BJ (cell line): Measurements from ENCODE around the gene TULP3. TPM values are rescaled to one million over a fixed set of nuclear protein-coding genes. Genes with fewer than 3 reads are reported as not detected.
A peak's percentile ranks its signal among the peaks of the same experiment; 100 is the strongest.

Source experiments
- CTCF ChIA-PET: fragments of 350-600 bp; formaldehyde crosslinking; extraction: SDS; loops from one replicate; lab custom pipeline; 2021; ENCODE audit warnings: antibody characterized with exemption, inconsistent platforms; lab: Yijun Ruan, JAX
- POLR2A ChIA-PET: fragments of 300-600 bp; sonication (Branson Sonifier 250); formaldehyde crosslinking; extraction: SDS; loops from one replicate; lab custom pipeline; 2021; ENCODE audit warnings: antibody characterized with exemption; lab: Charles Lee
- DNase-seq: peaks from one replicate; pipeline ENCODE4 v3.0.0-alpha.2; 2011; ENCODE audit warnings: low read depth
- H3K27me3 ChIP-seq: 2 replicates; pipeline ENCODE4 v1.6.0; 2011; ENCODE audit warnings: low read length; ENCODE audit not compliant: control insufficient read depth, insufficient read depth
- H3K36me3 ChIP-seq: 2 replicates; pipeline ENCODE4 v1.5.1; 2011; ENCODE audit warnings: low read length; ENCODE audit not compliant: control insufficient read depth, insufficient read depth
- H3K4me3 ChIP-seq: 2 replicates; pipeline ENCODE4 v1.5.1; 2011; ENCODE audit warnings: low read depth, mild to moderate bottlenecking, control low read depth, low read length
- polyA plus RNA-seq: library from polyadenylated mRNA; depleted of rRNA; stranded (reverse); fragments of >200 nt; gene quantifications from 2 replicates; pipeline ENCODE4 v1.2.3, GENCODE V29; 2011
- TF ChIP-seq, protein P1 (sequence below): IDR thresholded peaks from 2 replicates; pipeline ENCODE4 v1.5.1; 2011; ENCODE audit warnings: low read depth, mild to moderate bottlenecking, control low read depth, inconsistent platforms, low read length, moderate library complexity; ENCODE audit not compliant: insufficient read depth

The TULP3 gene
- polyA plus RNA-seq, 1 experiment, result 43.7 TPM

DNA sequence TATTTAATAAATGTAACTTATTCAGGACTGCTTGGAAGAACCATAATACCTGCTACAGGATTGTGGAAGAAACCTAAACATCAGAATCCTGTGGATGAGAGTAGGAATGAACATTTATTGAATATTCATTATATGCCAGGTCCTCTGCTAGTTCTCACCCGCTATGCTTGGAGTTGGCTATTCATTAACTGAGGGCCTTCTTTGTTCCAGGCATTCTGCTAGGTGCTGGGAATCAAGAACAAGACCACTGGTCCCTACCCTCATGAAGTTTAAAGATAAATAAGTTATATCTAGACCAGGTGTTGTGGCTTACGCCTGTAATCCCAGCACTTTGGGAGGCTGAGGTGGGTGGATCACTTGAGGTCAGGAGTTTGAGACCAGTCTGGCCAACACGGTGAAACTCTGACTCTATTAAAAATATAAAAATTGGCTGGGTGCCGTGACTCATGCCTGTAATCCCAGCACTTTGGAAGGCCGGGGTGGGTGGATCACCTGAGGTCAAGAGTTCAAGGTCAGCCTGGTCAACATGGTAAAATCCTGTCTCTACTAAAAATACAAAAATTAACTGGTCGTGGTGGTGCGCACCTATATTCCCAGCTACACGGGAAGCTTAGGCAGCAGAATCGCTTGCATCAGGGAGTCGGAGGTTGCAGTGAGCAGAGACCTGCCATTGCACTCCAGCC, 3.8 kb upstream of the TULP3 start:
- Histone ChIP-seq H3K27me3 (no peaks in the 10 kb centered on the region), H3K36me3 (peaks cover 2% of the 10 kb centered on the region; the same call in 1 of the 2 replicates), H3K4me3 (no peak overlapping the region)
- CTCF ChIA-PET, result interaction anchor here (1.4 to 1.9 kb wide), 2 partner anchors 12 to 58 kb away, joined by 3 to 6 read pairs; no protein-coding TSS in a partner anchor
- TF ChIP-seq, protein P1, sequence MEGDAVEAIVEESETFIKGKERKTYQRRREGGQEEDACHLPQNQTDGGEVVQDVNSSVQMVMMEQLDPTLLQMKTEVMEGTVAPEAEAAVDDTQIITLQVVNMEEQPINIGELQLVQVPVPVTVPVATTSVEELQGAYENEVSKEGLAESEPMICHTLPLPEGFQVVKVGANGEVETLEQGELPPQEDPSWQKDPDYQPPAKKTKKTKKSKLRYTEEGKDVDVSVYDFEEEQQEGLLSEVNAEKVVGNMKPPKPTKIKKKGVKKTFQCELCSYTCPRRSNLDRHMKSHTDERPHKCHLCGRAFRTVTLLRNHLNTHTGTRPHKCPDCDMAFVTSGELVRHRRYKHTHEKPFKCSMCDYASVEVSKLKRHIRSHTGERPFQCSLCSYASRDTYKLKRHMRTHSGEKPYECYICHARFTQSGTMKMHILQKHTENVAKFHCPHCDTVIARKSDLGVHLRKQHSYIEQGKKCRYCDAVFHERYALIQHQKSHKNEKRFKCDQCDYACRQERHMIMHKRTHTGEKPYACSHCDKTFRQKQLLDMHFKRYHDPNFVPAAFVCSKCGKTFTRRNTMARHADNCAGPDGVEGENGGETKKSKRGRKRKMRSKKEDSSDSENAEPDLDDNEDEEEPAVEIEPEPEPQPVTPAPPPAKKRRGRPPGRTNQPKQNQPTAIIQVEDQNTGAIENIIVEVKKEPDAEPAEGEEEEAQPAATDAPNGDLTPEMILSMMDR, result no peak
- no peak for DNase-seq
- POLR2A ChIA-PET, result no interaction called here

DNA sequence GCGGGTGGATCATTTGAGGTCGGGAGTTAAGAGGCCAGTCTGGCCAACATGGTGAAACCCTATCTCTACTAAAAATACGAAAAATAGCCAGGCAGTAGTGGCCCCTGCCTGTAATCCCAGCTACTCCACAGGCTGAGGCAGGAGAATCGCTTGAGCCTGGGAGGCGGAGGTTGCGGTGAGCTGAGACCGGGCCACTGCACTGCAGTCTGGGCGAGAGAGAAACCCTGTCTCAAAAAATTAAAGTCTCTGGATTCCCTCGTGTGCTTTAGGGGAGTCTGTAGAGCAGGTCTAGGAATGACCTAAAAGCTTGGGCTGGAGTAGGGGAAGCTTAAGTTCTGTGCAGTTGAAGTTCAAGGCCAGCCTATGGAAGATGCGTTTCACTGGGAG, 697 bp upstream of the TULP3 start:
- POLR2A ChIA-PET, result interaction anchor here (0.7 to 1.0 kb wide), 2 partner anchors 11 to 1112 kb away, joined by 3 read pairs; no protein-coding TSS in a partner anchor
- Histone ChIP-seq H3K4me3 (peak overlapping the region; percentile 87), H3K27me3 (no peaks in the 10 kb centered on the region), H3K36me3 (peaks cover 2% of the 10 kb centered on the region; the same call in 1 of the 2 replicates)
- TF ChIP-seq, protein P1, result no peak
- CTCF ChIA-PET, result interaction anchor here (0.9 to 1.4 kb wide), 3 partner anchors 11 to 141 kb away, joined by 3 to 6 read pairs (median 3); no protein-coding TSS in a partner anchor
- no peak for DNase-seq

DNA sequence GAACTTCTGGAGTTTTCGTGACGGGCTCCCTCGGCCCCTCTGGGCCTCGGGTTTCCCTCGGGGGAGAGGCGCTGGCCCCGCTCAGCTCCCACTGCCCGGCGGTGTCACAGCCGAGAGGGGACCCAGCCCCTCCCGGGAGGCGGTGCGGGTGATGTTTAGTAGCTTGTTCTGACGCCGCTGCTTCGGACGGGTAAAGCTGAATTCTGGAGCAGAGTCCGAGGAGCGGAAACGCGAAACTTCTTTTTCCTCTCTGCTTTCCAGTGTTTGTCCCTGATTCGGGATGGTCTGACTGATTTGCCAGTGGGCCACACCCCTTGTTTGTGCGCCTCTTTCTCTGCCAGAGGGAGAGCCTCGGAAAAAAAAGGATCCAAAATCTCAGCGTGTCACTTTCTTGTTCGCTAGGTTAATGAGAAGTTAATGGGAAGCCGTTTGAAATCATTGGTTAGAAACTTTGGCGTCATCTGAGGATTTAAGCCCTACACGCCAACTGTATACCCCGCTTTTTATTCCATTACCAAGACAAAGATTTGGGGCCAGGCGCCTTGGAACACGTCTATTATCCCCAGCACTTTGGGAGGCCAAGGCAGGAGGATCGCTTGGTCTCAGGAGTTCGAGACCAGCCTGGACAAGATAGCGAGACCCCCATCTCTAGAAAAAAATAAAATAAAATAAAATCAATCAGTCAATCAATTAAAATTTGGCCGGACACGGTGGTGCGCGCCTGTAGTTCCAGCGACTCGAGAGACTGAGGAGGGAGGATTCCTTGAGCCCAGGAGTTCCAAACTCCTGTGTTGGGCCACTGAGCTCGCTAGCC, 756 bp downstream of the TULP3 start:
- H3K36me3 ChIP-seq, result no peaks in the 10 kb centered on the region
- TF ChIP-seq, protein P1, result no peak
- H3K4me3 ChIP-seq, result peak overlapping the region; percentile 87
- DNase-seq, result no peak
- ChIA-PET CTCF (interaction anchor here (1.4 kb wide), 1 partner anchor 13 kb away, joined by 6 read pairs; no protein-coding TSS in a partner anchor), POLR2A (interaction anchor here (0.7 kb wide), 1 partner anchor 38 kb away, joined by 3 read pairs; no protein-coding TSS in a partner anchor)
- no peaks in the 10 kb centered on the region for H3K27me3 ChIP-seq

DNA sequence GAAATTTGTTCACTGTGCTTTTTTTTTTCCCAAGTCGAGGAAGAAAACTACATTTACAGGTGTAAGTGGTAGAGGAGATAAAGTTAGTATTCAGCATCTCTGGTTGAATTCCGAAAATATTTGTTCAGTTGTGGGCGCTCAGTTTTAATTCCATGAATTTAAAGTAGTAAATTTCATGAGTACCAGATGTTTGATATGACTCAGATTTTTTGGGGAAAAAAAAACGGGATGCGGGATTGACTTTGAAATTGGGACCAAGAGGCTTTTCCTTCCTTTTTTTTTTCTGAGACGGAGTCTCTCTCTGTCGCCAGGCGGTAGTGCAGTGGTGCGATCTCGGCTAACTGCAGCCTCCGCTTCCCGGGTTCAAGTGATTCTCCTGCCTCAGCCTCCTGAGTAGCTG, 1.6 kb downstream of the TULP3 start:
- Histone ChIP-seq H3K4me3 (peak overlapping the region; percentile 87), H3K27me3 (no peaks in the 10 kb centered on the region), H3K36me3 (no peaks in the 10 kb centered on the region)
- ChIA-PET CTCF (no interaction called here), POLR2A (interaction anchor here (0.6 kb wide), 1 partner anchor 138 kb away, joined by 6 read pairs; no protein-coding TSS in a partner anchor)
- no peak for DNase-seq
- TF ChIP-seq, protein P1, result no peak

DNA sequence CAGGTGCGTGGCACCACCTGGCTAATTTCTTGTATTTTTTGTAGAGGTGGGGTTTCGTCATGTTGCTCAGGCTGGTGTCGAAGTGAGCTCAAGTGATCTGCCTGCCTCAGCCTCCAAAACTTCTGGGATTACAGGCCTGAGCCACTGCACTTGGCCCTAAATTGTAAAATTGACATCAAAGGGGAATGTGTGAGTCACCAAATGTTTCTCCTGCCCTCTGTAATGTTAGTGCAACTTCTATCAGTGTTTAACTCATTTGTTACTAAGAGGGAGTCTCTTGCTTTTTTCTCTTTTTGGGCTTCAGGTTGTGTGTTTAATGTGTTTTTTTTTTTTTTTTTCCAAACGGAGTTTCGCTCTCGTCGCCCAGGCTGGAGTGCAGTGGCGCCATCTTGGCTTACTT, 2.3 kb downstream of the TULP3 start:
- ChIA-PET POLR2A (interaction anchor here (0.7 kb wide), 1 partner anchor 1591 kb away, joined by 6 read pairs; no protein-coding TSS in a partner anchor), CTCF (interaction anchor here (0.6 kb wide), 1 partner anchor 181 kb away, joined by 3 read pairs; no protein-coding TSS in a partner anchor)
- Histone ChIP-seq H3K27me3 (no peaks in the 10 kb centered on the region), H3K4me3 (no peak overlapping the region), H3K36me3 (no peaks in the 10 kb centered on the region)
- TF ChIP-seq, protein P1, result no peak
- peak; percentile 82 for DNase-seq
